GM11168 (cell line): ENCODE measurements around the gene TEKTIP1.
"Not testable (repeated sequence)": the region's sequence is repeated elsewhere in the genome, so short reads cannot be mapped to it uniquely, and the experiment has no call there.

Experiments
- in situ Hi-C: fragments of 300-500 bp; cut with MboI; formaldehyde crosslinking; loops from one replicate; pipeline ENCODE4 v1.12.0; 2022; ENCODE audit warnings: low sequenced_read_pairs; ENCODE audit not compliant: unreplicated experiment

The TEKTIP1 gene

GRCh38 chr19:3578390-3578789, 39.4 kb downstream of the TEKTIP1 start:
- in situ Hi-C loops, result no loop called here

- in situ Hi-C loops, result no loop called here
Observed at GRCh38 chr19:3580156-3580934, 41.4 kb downstream of the TEKTIP1 start.

- in situ Hi-C loops, result not testable (repeated sequence)
Observed at GRCh38 chr19:3581792-3582191, 42.8 kb downstream of the TEKTIP1 start.

- in situ Hi-C loops, result not testable (repeated sequence)
Observed at GRCh38 chr19:3584036-3584802, 45.2 kb downstream of the TEKTIP1 start.

- in situ Hi-C loops, result no loop called here
Observed at GRCh38 chr19:3585301-3586126, 46.5 kb downstream of the TEKTIP1 start, which contains the start of gene GIPC3. Gene GIPC3, plus strand, starts transcription at chr19:3585478. Its CDS starts 120 bp downstream, at chr19:3585598.

- in situ Hi-C loops, result no loop called here
Observed at GRCh38 chr19:3586127-3586626, 47.2 kb downstream of the TEKTIP1 start.

GRCh38 chr19:3586707-3587346, 47.9 kb downstream of the TEKTIP1 start:
- in situ Hi-C loops, result no loop called here

GRCh38 chr19:3589439-3589838, 50.5 kb downstream of the TEKTIP1 start:
- in situ Hi-C loops, result no loop called here

GRCh38 chr19:3589949-3590348, 51.0 kb downstream of the TEKTIP1 start:
- in situ Hi-C loops, result no loop called here

- in situ Hi-C loops, result no loop called here
Observed at GRCh38 chr19:3590991-3591659, 52.2 kb downstream of the TEKTIP1 start.

- in situ Hi-C loops, result no loop called here
Observed at GRCh38 chr19:3591876-3592613, 53.1 kb downstream of the TEKTIP1 start.

- in situ Hi-C loops, result no loop called here
Observed at GRCh38 chr19:3593156-3593555, 54.2 kb downstream of the TEKTIP1 start.
